Tibial nerve (tissue), 3 donors: Measurements from ENCODE around the gene TES.

Experiments used
- POLR2A ChIP-seq, 2 donors: fragments of 450-650 bp; IDR thresholded peaks; one replicate each; pipeline ENCODE4 v1.6.1; 2017; ENCODE audit warnings: antibody characterized with exemption in 2 of 2, mild to moderate bottlenecking in 2 of 2, moderate library complexity in 2 of 2
- TF ChIP-seq, protein P1 (sequence below), 5 experiments: fragments of 200-600 bp in 3 of 5; fragments of 450-650 bp in 2 of 5; sonication (generic) in 3 of 5; IDR thresholded peaks; one replicate each; pipeline ENCODE4 v1.5.1; 2016 to 2019; ENCODE audit warnings: antibody characterized with exemption in 5 of 5, mild to moderate bottlenecking in 3 of 5, moderate library complexity in 2 of 5

DNA sequence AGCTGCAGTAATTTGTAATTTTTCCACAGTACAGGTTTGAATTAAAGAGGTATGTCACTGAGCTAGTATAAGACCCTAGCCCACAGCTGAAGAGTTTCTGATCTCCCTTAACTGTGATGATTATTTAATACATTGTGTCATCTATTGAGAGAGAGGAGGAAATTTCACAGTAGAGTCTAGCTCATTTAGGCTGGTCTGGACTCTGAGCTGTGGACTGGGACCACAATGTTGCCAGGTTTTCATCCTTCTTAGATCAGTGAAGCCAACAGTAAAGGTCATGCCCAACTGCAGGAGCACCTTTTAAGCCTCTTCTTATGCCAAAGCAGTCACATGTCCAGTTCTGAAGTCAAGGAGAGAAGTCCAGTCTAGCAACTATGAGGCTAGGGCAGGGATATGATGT lies 8.9 kb downstream of the TES start:
- TF ChIP-seq, protein P1, sequence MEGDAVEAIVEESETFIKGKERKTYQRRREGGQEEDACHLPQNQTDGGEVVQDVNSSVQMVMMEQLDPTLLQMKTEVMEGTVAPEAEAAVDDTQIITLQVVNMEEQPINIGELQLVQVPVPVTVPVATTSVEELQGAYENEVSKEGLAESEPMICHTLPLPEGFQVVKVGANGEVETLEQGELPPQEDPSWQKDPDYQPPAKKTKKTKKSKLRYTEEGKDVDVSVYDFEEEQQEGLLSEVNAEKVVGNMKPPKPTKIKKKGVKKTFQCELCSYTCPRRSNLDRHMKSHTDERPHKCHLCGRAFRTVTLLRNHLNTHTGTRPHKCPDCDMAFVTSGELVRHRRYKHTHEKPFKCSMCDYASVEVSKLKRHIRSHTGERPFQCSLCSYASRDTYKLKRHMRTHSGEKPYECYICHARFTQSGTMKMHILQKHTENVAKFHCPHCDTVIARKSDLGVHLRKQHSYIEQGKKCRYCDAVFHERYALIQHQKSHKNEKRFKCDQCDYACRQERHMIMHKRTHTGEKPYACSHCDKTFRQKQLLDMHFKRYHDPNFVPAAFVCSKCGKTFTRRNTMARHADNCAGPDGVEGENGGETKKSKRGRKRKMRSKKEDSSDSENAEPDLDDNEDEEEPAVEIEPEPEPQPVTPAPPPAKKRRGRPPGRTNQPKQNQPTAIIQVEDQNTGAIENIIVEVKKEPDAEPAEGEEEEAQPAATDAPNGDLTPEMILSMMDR (IDR thresholded peaks at IDR 0.05) = no peak
- no peak for TF ChIP-seq POLR2A (IDR thresholded peaks at IDR 0.05)
